ENCODE measurements around the gene SH3BP4.

Gene SH3BP4

GRCh38 chr2:234960175-234961088 lies 8.6 kb downstream of the SH3BP4 start:
- Histone ChIP-seq H3K4me1 (ENCODE audit: insufficient read depth, low read length) (peaks cover 30% of the 10 kb centered on the region), H3K9ac (ENCODE audit: low read depth, low read length) (no peak overlapping the region), H3K27me3 (ENCODE audit: insufficient read depth, low read length) (no peaks in the 10 kb centered on the region), H3K4me3 (ENCODE audit: low read length) (no peak overlapping the region), H3K9me3 (ENCODE audit: insufficient read depth, low read depth, low read length) (no peaks in the 10 kb centered on the region), H3K36me3 (ENCODE audit: insufficient read depth, low read depth, low read length) (no peaks in the 10 kb centered on the region), H3K27ac (ENCODE audit: low read length) (no peak overlapping the region)

- no peak overlapping the region for H3K9ac ChIP-seq (ENCODE audit: low read depth, low read length)
- H3K4me1 ChIP-seq (ENCODE audit: insufficient read depth, low read length) = peaks cover 22% of the 10 kb centered on the region
- no peak overlapping the region for H3K27ac ChIP-seq (ENCODE audit: low read length)
- no peak overlapping the region for H3K4me3 ChIP-seq (ENCODE audit: low read length)
- H3K36me3 ChIP-seq (ENCODE audit: insufficient read depth, low read depth, low read length) = no peaks in the 10 kb centered on the region
- no peaks in the 10 kb centered on the region for H3K27me3 ChIP-seq (ENCODE audit: insufficient read depth, low read length)
- no peaks in the 10 kb centered on the region for H3K9me3 ChIP-seq (ENCODE audit: insufficient read depth, low read depth, low read length)
These were observed 10.0 kb downstream of the SH3BP4 start for GRCh38 chr2:234961784-234962183.

GRCh38 chr2:234963773-234964615 lies 12.2 kb downstream of the SH3BP4 start:
- Histone ChIP-seq H3K27ac (ENCODE audit: low read length) (no peak overlapping the region), H3K27me3 (ENCODE audit: insufficient read depth, low read length) (no peaks in the 10 kb centered on the region), H3K9me3 (ENCODE audit: insufficient read depth, low read depth, low read length) (no peaks in the 10 kb centered on the region), H3K9ac (ENCODE audit: low read depth, low read length) (no peak overlapping the region), H3K4me1 (ENCODE audit: insufficient read depth, low read length) (peaks cover 30% of the 10 kb centered on the region), H3K36me3 (ENCODE audit: insufficient read depth, low read depth, low read length) (no peaks in the 10 kb centered on the region), H3K4me3 (ENCODE audit: low read length) (no peak overlapping the region)

- no peak overlapping the region for H3K4me3 ChIP-seq (ENCODE audit: low read length)
- H3K27me3 ChIP-seq (ENCODE audit: insufficient read depth, low read length) = no peaks in the 10 kb centered on the region
- H3K9ac ChIP-seq (ENCODE audit: low read depth, low read length) = no peak overlapping the region
- H3K36me3 ChIP-seq (ENCODE audit: insufficient read depth, low read depth, low read length) = peaks cover 5% of the 10 kb centered on the region
- no peaks in the 10 kb centered on the region for H3K9me3 ChIP-seq (ENCODE audit: insufficient read depth, low read depth, low read length)
- H3K4me1 ChIP-seq (ENCODE audit: insufficient read depth, low read length) = peaks cover 36% of the 10 kb centered on the region
- no peak overlapping the region for H3K27ac ChIP-seq (ENCODE audit: low read length)
These were observed 13.0 kb downstream of the SH3BP4 start for GRCh38 chr2:234964631-234965461.

- no peaks in the 10 kb centered on the region for H3K9me3 ChIP-seq (ENCODE audit: insufficient read depth, low read depth, low read length)
- H3K9ac ChIP-seq (ENCODE audit: low read depth, low read length) = no peak overlapping the region
- H3K27ac ChIP-seq (ENCODE audit: low read length) = no peak overlapping the region
- no peaks in the 10 kb centered on the region for H3K27me3 ChIP-seq (ENCODE audit: insufficient read depth, low read length)
- H3K4me3 ChIP-seq (ENCODE audit: low read length) = no peak overlapping the region
- peaks cover 17% of the 10 kb centered on the region for H3K36me3 ChIP-seq (ENCODE audit: insufficient read depth, low read depth, low read length)
- peaks cover 28% of the 10 kb centered on the region for H3K4me1 ChIP-seq (ENCODE audit: insufficient read depth, low read length)
These were observed 14.5 kb downstream of the SH3BP4 start for GRCh38 chr2:234966340-234966739.

GRCh38 chr2:234967201-234967869 lies 15.5 kb downstream of the SH3BP4 start:
- Histone ChIP-seq H3K27me3 (ENCODE audit: insufficient read depth, low read length) (no peaks in the 10 kb centered on the region), H3K4me1 (ENCODE audit: insufficient read depth, low read length) (peaks cover 28% of the 10 kb centered on the region)

GRCh38 chr2:234967870-234968208 lies 16.0 kb downstream of the SH3BP4 start:
- Histone ChIP-seq H3K4me1 (ENCODE audit: insufficient read depth, low read length) (peaks cover 28% of the 10 kb centered on the region), H3K4me3 (ENCODE audit: low read length) (no peak overlapping the region), H3K27me3 (ENCODE audit: insufficient read depth, low read length) (no peaks in the 10 kb centered on the region), H3K36me3 (ENCODE audit: insufficient read depth, low read depth, low read length) (peaks cover 17% of the 10 kb centered on the region), H3K27ac (ENCODE audit: low read length) (no peak overlapping the region), H3K9me3 (ENCODE audit: insufficient read depth, low read depth, low read length) (no peaks in the 10 kb centered on the region), H3K9ac (ENCODE audit: low read depth, low read length) (no peak overlapping the region)

More at GRCh38 chr2:234967201-234967869, 15.5 kb downstream of the SH3BP4 start:
- Histone ChIP-seq H3K4me3 (ENCODE audit: low read length) (no peak overlapping the region), H3K36me3 (ENCODE audit: insufficient read depth, low read depth, low read length) (peaks cover 17% of the 10 kb centered on the region), H3K27ac (ENCODE audit: low read length) (no peak overlapping the region), H3K9ac (ENCODE audit: low read depth, low read length) (no peak overlapping the region), H3K9me3 (ENCODE audit: insufficient read depth, low read depth, low read length) (no peaks in the 10 kb centered on the region)

GRCh38 chr2:234968631-234969305 lies 17.0 kb downstream of the SH3BP4 start:
- Histone ChIP-seq H3K4me3 (ENCODE audit: low read length) (0 out of 2 replicates have a peak overlapping the region, but pooled peaks have one; percentile 9), H3K4me1 (ENCODE audit: insufficient read depth, low read length) (peaks cover 23% of the 10 kb centered on the region), H3K9ac (ENCODE audit: low read depth, low read length) (no peak overlapping the region), H3K27me3 (ENCODE audit: insufficient read depth, low read length) (no peaks in the 10 kb centered on the region), H3K36me3 (ENCODE audit: insufficient read depth, low read depth, low read length) (peaks cover 17% of the 10 kb centered on the region), H3K9me3 (ENCODE audit: insufficient read depth, low read depth, low read length) (no peaks in the 10 kb centered on the region), H3K27ac (ENCODE audit: low read length) (no peak overlapping the region)

GRCh38 chr2:234969306-234970098 lies 17.7 kb downstream of the SH3BP4 start:
- H3K27me3 ChIP-seq (ENCODE audit: insufficient read depth, low read length) = no peaks in the 10 kb centered on the region
- H3K4me1 ChIP-seq (ENCODE audit: insufficient read depth, low read length) = peaks cover 21% of the 10 kb centered on the region
- no peaks in the 10 kb centered on the region for H3K9me3 ChIP-seq (ENCODE audit: insufficient read depth, low read depth, low read length)
- peak overlapping the region; percentile 0 for H3K27ac ChIP-seq (ENCODE audit: low read length)
- peaks cover 17% of the 10 kb centered on the region for H3K36me3 ChIP-seq (ENCODE audit: insufficient read depth, low read depth, low read length)
- H3K9ac ChIP-seq (ENCODE audit: low read depth, low read length) = no peak overlapping the region
- no peak overlapping the region for H3K4me3 ChIP-seq (ENCODE audit: low read length)

GRCh38 chr2:234970099-234970440 lies 18.3 kb downstream of the SH3BP4 start:
- Histone ChIP-seq H3K9ac (ENCODE audit: low read depth, low read length) (no peak overlapping the region), H3K4me3 (ENCODE audit: low read length) (no peak overlapping the region), H3K36me3 (ENCODE audit: insufficient read depth, low read depth, low read length) (peaks cover 17% of the 10 kb centered on the region), H3K9me3 (ENCODE audit: insufficient read depth, low read depth, low read length) (no peaks in the 10 kb centered on the region), H3K27me3 (ENCODE audit: insufficient read depth, low read length) (no peaks in the 10 kb centered on the region), H3K27ac (ENCODE audit: low read length) (peak overlapping the region; percentile 0), H3K4me1 (ENCODE audit: insufficient read depth, low read length) (peaks cover 27% of the 10 kb centered on the region)

Data from iPS-20b (cell line).